DLD1 (cell line): ENCODE results near the gene GP1BA.

Source experiments
- in situ Hi-C: cut with HindIII; loops from 2 replicates; pipeline ENCODE4 v1.10.0; 2017; ENCODE audit warnings: low sequenced_read_pairs

The GP1BA gene

DNA sequence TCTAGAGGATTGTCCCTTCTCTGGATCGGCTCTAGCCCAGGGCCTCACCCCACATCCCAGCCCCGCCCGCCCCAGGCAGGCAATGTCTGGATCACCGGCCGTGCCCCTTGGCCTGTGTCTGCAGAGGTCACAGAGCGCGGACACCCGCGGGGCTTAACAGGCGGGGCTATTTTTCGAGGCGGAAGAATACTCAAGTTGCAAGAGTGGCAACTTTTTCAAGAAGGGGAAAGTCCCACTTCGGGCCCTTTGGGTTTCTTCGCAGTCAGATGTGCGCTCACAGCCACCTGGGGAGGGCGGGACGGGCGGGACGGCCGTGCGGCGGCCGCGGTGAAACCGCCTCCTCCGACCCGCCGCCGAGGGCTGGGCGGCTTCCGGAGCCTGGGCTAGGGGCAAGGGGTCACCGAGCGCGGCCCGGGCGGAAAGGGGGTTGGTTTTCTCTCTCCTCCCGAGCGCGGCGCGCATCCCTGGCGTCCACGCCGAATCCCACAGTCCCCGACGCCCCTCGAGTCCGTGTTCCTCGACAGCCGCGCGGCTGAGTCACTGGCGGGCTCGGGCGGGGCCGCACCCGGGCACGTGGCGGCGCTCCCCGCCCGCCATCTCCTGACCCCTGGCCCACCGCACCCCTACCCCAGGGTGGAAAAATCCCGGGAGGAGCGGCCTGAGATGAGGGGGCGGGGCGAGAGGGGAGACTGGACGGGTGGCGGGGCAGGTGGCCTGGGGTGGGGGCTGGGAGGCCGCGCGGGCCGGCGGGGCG lies 17.4 kb downstream of the GP1BA start:
- in situ Hi-C loops: no loop called here

DNA sequence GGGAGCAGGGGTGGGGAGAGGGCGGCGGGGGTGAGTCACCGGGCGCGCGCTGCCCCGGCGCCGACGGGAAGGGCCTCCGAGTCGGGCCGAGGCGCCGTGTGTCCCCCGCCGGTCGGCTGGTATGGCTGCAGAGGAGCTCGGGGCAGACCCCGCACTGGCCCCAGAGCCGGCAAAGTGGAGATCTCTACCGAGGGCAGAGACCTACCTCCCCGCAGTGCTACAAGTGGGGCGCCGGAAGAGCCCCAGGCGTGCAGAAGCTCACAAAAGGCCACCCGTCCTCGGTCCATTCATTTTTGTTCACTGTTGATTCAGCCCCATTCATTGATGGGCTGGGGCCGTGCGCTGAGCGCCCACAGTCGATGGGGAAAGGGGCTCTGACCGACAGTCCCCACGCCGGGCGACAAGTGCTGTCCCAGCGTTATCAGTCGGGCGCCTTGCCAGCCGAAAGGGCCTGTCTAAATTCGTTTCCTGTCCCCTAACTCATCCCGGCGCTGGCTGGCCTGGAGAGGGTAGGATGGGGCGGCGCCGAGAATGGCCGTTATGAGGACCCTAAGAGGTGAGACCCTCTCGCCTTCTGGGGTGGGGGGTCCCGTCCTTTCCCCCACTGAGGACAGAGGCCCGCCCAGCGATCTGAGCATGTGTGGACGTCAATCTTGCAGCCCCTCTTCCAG lies 18.1 kb downstream of the GP1BA start:
- in situ Hi-C loops: no loop called here

DNA sequence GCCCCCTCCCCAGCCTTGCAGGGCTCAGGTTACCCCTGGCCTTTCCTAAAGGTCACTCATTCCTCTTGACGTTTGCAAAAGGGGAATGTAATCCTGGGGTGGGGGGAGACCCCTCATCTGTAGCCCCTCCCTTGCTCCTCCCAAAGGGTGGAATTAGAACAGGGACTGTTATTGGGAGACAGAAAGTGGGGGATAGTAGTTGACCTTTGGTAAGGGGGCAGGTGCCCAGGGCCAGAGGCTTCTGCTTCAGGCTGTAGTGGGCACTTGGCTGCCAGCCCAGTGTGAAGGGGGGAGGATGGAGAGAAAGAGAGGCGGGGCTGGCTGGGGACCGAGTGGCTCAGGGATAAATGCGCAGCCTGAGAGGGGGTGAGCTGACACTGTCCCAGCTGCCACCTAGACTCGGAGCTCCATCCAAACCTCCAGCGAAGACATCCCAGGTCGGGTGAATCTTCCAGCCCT lies 18.7 kb downstream of the GP1BA start, which contains the start of gene ENO3:
Gene ENO3, plus strand, starts transcription at position 374 of the 459 bp plus-strand sequence. CDS start 711 bp downstream, outside the sequence.
- in situ Hi-C loops: no loop called here

DNA sequence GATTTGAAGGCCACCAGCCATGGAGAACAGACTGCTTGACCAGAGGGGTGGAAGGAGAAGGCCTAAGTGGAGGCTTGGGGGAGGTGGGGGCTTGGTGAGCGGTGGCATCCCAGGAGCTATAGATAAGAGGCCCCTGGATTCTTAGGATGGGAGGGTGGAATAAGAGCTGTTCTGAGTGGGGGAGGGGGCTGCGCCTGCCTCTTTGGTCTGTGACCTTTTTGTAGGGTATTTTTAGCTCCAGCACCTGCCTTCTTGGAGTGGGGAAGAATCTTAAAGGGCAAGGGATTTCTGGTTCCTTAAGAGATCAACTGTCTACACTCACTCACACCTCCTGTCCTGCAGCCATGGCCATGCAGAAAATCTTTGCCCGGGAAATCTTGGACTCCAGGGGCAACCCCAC lies 19.4 kb downstream of the GP1BA start:
- in situ Hi-C loops: no loop called here

DNA sequence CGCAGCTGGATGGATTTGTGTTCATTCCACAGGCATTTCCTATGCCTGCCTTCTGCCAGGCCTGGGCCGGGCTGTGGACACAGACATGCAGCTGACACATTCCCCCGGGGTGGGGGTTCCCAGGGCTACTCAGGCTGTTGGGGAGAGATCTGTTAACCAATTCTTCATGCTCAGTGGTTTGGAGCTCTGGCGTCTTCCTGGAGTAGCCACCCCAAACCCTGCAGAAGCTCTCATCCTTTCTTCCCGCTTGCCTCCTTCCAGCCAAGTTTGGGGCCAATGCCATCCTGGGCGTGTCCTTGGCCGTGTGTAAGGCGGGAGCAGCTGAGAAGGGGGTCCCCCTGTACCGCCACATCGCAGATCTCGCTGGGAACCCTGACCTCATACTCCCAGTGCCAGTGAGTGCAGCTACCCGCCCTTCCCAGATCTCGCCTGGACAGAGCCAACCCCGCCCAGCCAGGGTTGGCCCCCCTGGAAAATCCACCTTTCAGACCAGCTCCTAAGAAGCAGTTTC lies 21.4 kb downstream of the GP1BA start:
- in situ Hi-C loops: no loop called here

DNA sequence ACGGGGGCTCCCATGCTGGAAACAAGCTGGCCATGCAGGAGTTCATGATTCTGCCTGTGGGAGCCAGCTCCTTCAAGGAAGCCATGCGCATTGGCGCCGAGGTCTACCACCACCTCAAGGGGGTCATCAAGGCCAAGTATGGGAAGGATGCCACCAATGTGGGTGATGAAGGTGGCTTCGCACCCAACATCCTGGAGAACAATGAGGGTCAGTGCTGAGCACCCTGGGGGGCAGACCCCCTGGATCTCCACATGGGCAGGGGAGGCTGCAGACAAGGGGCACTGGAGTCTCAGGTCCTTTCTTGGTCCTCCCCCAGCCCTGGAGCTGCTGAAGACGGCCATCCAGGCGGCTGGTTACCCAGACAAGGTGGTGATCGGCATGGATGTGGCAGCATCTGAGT lies 23.0 kb downstream of the GP1BA start:
- in situ Hi-C loops: no loop called here

DNA sequence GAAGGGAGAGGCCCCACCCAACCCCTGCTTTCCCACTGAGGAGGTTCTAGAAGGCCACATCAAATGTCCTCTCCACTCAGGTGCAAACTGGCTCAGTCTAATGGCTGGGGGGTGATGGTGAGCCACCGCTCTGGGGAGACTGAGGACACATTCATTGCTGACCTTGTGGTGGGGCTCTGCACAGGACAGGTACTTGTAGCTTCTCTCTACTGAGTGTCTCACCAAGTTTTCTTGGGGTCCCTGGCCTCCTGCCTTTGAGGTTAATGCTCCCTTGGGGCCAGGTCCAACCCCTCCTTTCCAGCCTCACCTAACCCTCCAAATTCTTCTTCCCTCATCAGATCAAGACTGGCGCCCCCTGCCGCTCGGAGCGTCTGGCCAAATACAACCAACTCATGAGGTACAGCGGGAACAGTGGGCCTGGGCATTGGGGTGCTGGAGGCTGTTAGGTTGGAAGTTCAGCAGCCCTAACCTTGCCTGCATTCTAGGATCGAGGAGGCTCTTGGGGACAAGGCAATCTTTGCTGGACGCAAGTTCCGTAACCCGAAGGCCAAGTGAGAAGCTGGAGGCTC lies 24.5 kb downstream of the GP1BA start:
- in situ Hi-C loops: no loop called here

DNA sequence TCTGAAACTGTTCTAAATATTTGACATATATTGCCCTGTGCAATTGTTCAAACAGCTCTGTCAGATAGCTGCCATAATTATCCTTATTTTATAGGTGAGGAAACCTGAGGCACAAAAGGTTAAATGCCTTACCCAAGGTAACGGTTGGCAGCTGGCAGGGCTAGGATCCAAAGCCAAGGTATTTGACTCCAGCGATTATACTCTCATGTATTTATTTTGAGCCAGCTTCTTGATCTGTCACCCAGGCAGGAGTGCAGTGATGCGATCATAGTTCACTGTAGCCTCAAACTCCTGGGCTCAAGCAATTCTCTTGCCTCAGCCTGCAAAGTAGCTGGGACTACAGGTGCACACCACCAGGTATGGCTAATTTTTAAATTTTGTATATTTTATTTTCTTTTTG lies 26.0 kb downstream of the GP1BA start:
- in situ Hi-C loops: no loop called here

DNA sequence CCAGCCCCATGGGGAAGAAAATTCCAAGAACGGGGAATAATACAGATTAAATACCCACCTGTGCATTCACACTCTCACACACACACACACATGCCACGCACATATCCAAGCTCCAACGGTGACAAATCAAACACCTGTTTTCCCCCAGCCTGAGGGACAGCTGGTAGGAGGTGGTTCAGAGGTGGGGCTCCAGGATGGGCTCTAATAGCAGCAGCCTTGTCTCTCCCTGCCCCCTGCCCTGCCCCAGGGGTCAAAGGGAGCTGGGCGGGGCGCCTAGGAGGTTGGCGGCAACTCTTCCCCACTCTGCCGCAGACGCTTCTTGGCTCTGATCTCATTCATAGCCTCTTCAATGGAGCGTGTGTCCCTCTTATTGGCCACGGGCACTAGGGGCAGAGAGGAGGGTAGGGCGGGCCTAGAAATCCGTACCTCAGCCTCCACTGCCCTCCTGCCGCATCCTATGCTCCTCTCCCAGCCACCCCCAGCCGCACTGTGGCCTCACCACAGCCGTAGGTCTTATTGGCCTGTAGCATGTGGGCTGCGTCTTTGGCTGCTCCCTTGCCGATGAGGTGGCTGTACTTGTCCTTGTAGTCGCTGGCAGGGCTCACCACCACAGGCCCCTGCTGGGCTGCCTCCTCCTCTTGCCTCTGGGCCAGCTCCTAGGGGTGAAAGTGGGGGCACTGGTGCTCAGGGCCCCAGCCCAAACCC lies 27.3 kb downstream of the GP1BA start:
- in situ Hi-C loops: no loop called here

DNA sequence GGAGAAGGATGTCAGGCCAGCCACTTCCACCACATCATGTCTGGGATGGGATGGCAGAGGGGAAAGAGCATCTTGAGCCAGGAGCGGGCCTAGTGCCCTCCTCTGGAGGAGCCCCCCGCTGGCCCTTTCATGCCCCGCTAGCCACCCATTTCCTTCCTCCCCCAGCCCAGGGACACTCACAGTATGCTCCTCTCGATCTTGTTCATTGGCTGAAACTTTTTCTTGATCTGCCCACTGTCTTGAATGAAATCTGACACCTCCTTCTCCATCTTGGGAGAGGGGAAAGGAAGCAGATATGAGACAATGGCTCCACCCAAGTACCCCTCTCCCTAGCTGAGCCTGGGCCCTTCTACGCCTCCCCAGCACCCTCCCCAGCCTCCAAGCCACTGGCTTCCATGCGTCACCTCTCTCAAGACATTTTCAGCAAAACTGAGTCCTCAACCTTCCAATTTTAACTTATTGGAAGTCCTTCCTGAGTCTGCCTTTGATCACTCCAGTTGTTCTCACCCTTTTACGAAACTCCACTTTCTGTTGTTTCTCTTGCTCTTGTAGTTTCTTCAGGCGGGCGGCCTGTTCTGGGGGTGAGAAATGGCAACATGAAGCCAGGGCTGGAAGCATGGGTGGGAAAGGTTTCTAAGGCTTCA lies 28.3 kb downstream of the GP1BA start:
- in situ Hi-C loops: no loop called here

DNA sequence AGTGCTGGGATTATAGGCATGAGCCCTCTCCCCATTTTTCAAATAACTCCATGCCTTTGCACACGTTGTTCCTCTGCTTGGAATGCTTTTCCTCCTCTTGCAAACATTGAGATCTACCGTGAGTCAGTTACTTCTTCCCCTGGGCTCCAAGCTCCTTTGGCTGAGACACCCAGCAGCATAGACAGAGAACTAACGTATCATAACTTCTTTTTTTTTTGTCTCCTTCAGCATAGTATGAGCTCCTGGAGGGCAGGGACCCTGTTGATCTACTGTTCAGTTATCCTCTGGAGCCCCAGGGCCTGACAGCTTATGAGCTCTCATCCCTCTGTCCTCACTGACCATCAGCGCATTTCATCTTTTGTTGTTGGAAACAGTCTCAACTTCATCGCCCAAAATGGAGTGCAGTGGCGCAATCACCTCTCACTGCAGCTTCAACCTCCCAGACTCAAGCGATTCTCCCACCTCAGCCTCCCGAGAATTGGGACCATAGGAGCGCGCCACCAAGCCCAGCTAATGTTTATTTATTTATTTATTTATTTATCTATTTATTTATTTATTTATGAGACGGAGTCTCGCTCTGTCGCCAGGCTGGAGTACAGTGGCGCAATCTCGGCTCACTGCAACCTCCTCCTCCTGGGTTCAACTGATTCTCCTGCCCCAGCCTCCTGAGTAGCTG lies 33.4 kb downstream of the GP1BA start:
- in situ Hi-C loops: no loop called here

DNA sequence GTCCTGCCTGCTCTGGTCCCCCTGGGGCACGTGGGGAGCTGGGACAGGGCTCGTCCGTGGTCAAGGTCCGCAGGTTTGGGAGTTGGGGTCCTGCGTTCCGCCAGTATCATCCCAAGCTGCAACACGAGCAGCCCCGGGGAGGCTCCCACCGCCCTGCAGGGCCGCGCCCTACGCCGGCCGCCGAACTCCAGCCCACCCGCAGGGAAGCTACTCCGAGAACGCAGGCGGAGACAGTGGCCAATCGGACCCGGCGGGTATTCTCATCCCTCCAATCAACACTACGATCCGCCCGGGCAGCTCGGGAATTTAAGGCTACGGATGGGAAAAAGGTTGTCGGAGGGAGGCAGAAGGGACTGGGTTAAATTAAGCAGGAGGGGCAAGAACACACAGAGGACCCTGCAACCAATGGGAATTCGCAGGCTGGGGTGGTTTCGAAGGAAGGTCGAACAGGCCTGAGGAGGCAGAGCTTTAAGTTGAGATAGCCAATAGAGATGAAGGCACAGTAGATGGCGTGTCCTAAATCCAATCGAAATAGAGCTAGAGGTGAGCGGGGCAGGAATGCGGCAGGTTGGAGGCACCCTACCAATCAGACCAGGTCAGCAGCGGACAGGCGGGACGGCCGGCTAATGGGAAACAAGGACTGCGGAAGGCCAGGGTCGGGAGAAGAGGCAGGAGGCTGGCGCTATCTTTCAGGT lies 34.9 kb downstream of the GP1BA start:
- in situ Hi-C loops: no loop called here

DNA sequence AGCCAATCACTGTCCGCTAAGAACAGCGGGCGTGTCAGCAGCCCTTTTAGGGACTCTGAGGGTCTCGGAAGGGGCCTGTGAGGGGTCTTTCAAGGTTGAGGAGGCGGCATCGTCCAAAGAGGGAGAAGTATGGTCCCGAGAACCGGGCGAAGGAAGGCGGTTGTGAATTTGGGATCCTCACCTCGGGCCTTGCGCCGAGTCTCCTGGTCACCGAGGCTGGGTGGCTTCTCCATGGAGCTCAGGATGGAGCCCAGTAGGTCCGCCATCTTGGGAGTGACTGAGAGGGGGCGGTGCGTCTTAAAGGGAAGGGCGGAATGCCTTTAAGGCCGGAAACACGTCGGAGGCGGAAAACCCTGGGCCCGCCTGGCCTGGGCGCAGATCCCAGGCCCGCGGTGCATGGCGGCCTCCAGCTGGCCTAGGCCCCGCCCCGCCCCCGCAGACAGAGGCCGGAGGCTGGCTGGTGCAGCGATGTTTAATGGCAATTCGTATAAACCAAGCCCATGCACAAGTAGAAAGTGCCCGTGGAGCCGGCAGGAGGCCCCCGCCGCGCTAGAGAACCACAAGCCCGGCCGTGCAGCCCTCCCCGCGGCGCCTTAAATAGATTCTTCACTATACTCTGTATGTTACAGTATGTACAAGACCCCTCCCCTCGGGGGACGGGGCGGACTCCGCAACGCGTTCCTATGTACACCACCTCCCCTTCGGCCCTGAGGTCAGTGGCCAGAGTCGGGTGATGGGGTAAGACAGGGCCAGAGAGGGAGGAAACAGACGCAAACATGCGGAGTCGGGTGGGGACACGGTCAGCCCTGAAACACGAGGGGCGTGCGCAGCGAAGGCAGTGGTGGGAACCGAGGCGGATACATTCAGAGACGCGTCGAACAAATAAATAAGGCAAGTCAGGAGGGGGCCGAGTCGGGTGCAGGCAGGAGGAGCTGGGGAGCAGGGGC lies 35.7 kb downstream of the GP1BA start, which contains the start of gene SPAG7:
Gene SPAG7, minus strand, starts transcription at position 279 of the 947 bp plus-strand sequence. Its CDS starts 13 bp downstream, at position 266.
- in situ Hi-C loops: no loop called here

DNA sequence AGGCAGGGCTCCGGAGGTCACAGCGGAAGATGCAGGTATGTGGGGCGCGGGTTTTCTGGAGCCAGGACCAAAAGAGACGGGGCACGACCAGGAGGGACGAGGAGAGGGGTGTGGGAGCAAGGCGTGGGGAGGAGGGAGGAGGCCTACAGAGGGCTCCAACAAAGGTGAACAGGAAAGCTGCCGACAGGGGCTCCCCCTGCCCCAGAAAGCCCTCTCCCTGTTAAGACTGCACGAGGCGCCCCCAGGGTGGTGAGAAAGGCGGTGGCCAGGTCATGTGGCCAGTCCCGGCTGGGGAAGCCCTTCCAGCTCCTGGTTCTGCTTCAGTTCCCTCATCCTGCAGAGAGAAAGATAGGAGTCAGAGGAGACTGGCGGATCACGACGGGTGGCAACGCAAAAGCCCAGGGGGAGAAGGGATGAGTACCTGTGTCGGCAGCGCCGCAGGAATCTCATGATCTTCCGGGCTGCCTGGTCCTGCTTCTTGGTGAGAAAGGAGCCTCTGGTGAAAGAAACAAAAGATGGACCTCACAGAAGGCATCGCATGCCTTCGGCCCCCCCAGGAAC lies 36.5 kb downstream of the GP1BA start:
- in situ Hi-C loops: no loop called here

DNA sequence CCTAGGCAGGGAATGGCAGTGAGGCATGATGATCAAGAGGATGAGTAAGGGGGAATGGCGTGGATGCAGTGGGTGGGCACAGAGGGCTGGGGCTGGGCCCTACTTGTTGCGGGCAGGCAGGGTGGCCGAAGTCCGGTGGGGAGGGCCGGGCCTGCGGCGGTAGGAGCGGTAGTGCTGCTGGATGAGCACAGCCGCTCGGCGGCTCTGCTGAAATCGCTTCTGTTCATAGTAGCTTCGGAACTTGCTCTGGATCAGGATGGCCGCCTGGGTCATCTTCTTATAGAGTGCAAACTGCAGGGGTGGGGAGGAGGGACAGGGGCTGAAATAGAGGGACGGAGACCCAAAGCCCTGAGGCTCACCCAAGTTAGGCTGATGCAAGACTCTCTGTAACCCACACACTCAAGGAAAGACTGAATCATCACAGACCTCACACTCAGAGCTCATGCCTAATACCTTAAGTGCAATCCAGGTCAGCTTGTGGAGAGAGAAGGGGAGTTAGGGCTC lies 37.0 kb downstream of the GP1BA start:
- in situ Hi-C loops: no loop called here

DNA sequence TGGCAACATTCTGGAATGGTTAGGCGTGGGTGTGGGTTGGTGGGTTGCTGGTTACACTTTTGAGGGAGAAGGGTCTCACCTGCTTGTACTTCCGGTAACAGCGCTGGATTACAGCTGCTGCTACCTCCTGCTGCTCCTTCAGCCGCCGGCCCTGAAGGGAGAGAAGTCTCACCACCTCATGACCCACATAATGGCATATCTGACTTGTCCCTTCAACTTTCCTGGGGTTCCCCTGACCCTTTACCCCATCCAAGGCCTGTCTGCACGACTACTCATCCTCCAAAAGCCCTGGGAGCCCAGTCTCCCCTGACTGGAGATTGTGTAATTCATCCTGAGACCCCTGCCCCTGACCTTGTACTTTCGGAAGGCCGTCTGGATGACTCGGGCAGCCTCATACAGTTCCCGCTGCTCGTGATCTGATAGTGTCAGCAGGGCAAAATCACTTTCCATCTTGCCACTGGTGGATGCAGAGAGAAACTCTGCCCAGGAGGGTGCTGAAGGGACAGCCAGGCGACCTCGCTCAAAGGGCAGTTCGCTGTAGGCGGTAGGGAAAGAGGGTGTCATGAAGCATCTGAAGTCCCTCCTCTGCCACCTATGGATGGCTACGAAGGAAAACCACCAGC lies 37.6 kb downstream of the GP1BA start:
- in situ Hi-C loops: no loop called here

DNA sequence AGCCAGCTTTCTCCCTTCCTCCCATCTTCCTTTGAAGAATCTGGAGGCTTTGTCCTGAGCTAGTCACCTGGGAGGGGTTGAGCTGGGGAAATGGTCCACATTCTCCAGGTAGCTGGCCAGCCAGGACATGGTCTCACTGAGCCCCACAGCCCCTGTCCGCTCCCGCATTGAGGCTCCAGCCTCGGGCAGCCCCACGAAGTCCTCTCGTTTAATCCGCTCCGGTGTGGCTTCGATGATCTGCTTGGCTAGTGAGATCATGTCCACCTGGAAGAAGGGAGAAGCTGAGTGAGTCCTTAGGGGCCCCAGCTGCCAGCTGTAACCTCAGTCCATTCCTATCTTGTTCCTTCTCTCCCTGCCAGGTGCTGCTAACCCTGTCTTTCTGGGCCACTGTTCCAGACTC lies 38.2 kb downstream of the GP1BA start:
- in situ Hi-C loops: no loop called here
